GM23248 (cell line): ENCODE data around the gene NISCH. TPM values are rescaled to one million over a fixed set of nuclear protein-coding genes. Genes with fewer than 3 reads are reported as not detected.

Experiments used
- DNase-seq: peaks from one replicate; pipeline ENCODE4 v3.0.0-alpha.2; 2015
- H2AFZ ChIP-seq: fragments of 200-600 bp; sonication (generic); 2 replicates; pipeline ENCODE4 v1.6.1; 2016; ENCODE audit warnings: antibody characterized with exemption
- H3F3A ChIP-seq: fragments of 200-600 bp; sonication (generic); 2 replicates; pipeline ENCODE4 v1.6.1; 2016; ENCODE audit warnings: mild to moderate bottlenecking, antibody characterized with exemption, mixed run types; ENCODE audit not compliant: insufficient read depth
- H3K27ac ChIP-seq: fragments of 200-600 bp; sonication (generic); 2 replicates; pipeline ENCODE4 v1.5.1; 2016; ENCODE audit warnings: mild to moderate bottlenecking
- H3K27me3 ChIP-seq: fragments of 200-600 bp; sonication (generic); replicated peaks from 2 replicates; pipeline ENCODE4 v1.6.1; 2016; ENCODE audit warnings: mild to moderate bottlenecking; ENCODE audit not compliant: insufficient read depth
- H3K36me3 ChIP-seq: fragments of 200-600 bp; sonication (generic); 2 replicates; pipeline ENCODE4 v1.6.1; 2016; ENCODE audit warnings: low read depth, mild to moderate bottlenecking
- H3K4me1 ChIP-seq: fragments of 200-600 bp; sonication (generic); 2 replicates; pipeline ENCODE4 v1.6.1; 2016; ENCODE audit warnings: mild to moderate bottlenecking; ENCODE audit not compliant: insufficient read depth
- H3K4me2 ChIP-seq: fragments of 200-600 bp; sonication (generic); one replicate; pipeline ENCODE4 v1.6.1; 2016; ENCODE audit warnings: mild to moderate bottlenecking; ENCODE audit not compliant: unreplicated experiment
- H3K4me3 ChIP-seq: fragments of 200-600 bp; sonication (generic); 2 replicates; pipeline ENCODE4 v1.5.1; 2016; ENCODE audit warnings: mild to moderate bottlenecking
- H3K79me2 ChIP-seq: fragments of 200-600 bp; sonication (generic); 2 replicates; pipeline ENCODE4 v1.6.1; 2016; ENCODE audit warnings: mild to moderate bottlenecking; ENCODE audit not compliant: insufficient read depth
- H3K9ac ChIP-seq: fragments of 200-600 bp; sonication (generic); 2 replicates; pipeline ENCODE4 v1.6.1; 2016; ENCODE audit warnings: mild to moderate bottlenecking
- H3K9me2 ChIP-seq: fragments of 200-600 bp; sonication (generic); 2 replicates; pipeline ENCODE4 v1.6.1; 2016; ENCODE audit warnings: mixed run types, mild to moderate bottlenecking, moderate library complexity; ENCODE audit not compliant: insufficient read depth
- H3K9me3 ChIP-seq: fragments of 200-600 bp; sonication (generic); one replicate; pipeline ENCODE4 v1.6.1; 2017; ENCODE audit warnings: low read depth
- H4K20me1 ChIP-seq: fragments of 200-600 bp; sonication (generic); 2 replicates; pipeline ENCODE4 v1.6.0; 2016; ENCODE audit not compliant: insufficient read depth
- EZH2 ChIP-seq: fragments of 200-600 bp; sonication (generic); IDR thresholded peaks from 2 replicates; pipeline ENCODE4 v1.6.1; 2018; ENCODE audit warnings: antibody characterized with exemption, mild to moderate bottlenecking; ENCODE audit not compliant: insufficient read depth, poor library complexity, severe bottlenecking
- EZH2phosphoT487 ChIP-seq: fragments of 200-600 bp; sonication (generic); IDR thresholded peaks from 2 replicates; pipeline ENCODE4 v1.6.1; 2018; ENCODE audit warnings: antibody characterized with exemption, moderate library complexity, mild to moderate bottlenecking, low read depth; ENCODE audit not compliant: insufficient read depth
- WGBS, 2 experiments: methylation state at CpG; one replicate each; pipeline ENCODE4 v1.1.6; 2015 to 2017; ENCODE audit warnings: low lambda C conversion rate in 2 of 2, low coverage in 1 of 2; ENCODE audit errors: missing lambda C conversion rate in 2 of 2; 5-methylcytosine and 5-hydroxymethylcytosine counted together
- in situ Hi-C: fragments of 300-500 bp; cut with MboI; formaldehyde crosslinking; loops from 2 replicates; pipeline ENCODE4 v1.15.0; 2020
- polyA plus RNA-seq: library from polyadenylated mRNA; unstranded; fragments of >200 nt; fragmentation: Nextera tagmentation; extraction: Ambion mirVana; gene quantifications from 2 replicates; pipeline ENCODE4 v1.2.1, GENCODE V29; 2016
- total RNA-seq: library from RNA; depleted of rRNA; stranded (reverse); fragments of >200 nt; shearing (Covaris generic); gene quantifications from 2 replicates; pipeline ENCODE4 v1.2.3, GENCODE V29; 2014

Gene NISCH
- total and polyA plus RNA-seq, 2 experiments from 2014 or later, result 32.8 to 53.7 TPM

- no peaks in the 10 kb centered on the region for H3K9me3 ChIP-seq
- H3K4me3 ChIP-seq, result no peak overlapping the region
- no peak overlapping the region for H3K4me2 ChIP-seq
- DNase-seq, result no peak
- no peaks in the 10 kb centered on the region for H3K27me3 ChIP-seq
- no peaks in the 10 kb centered on the region for H3K4me1 ChIP-seq
- no peak overlapping the region for H2AFZ ChIP-seq
- WGBS, 2 experiments, result 78 to 82% methylated on average over 21 to 24 of the region's 24 CpGs
- H3K27ac ChIP-seq, result no peak overlapping the region
- peaks cover 13% of the 10 kb centered on the region for H3K79me2 ChIP-seq
- no peaks in the 10 kb centered on the region for H3K9me2 ChIP-seq
- no peaks in the 10 kb centered on the region for H3K36me3 ChIP-seq
- 0 out of 2 replicates have a peak, but pooled peaks cover 5% of the 10 kb centered on the region for H3F3A ChIP-seq
- in situ Hi-C loops, result no loop called here
- H4K20me1 ChIP-seq, result no peaks in the 10 kb centered on the region
- TF ChIP-seq EZH2phosphoT487 (no peak), EZH2 (no peak)
- no peak overlapping the region for H3K9ac ChIP-seq
Measured at GRCh38 chr3:52451237-52452083, 3.9 kb upstream of the NISCH start.

- Histone ChIP-seq H3K27ac (no peak overlapping the region), H3K9me2 (no peaks in the 10 kb centered on the region), H2AFZ (no peak overlapping the region), H3K27me3 (no peaks in the 10 kb centered on the region), H3F3A (0 out of 2 replicates have a peak, but pooled peaks cover 5% of the 10 kb centered on the region), H3K4me2 (no peak overlapping the region), H4K20me1 (no peaks in the 10 kb centered on the region), H3K9me3 (no peaks in the 10 kb centered on the region), H3K4me3 (no peak overlapping the region), H3K36me3 (no peaks in the 10 kb centered on the region), H3K79me2 (peaks cover 20% of the 10 kb centered on the region), H3K9ac (no peak overlapping the region), H3K4me1 (no peaks in the 10 kb centered on the region)
- no peak for DNase-seq
- in situ Hi-C loops, result no loop called here
- WGBS, 2 experiments, result 92% methylated on average over 6 of the region's 6 CpGs
- TF ChIP-seq EZH2, result no peak
- no peak for TF ChIP-seq EZH2phosphoT487
Measured at GRCh38 chr3:52452126-52452525, 3.3 kb upstream of the NISCH start.

DNA sequence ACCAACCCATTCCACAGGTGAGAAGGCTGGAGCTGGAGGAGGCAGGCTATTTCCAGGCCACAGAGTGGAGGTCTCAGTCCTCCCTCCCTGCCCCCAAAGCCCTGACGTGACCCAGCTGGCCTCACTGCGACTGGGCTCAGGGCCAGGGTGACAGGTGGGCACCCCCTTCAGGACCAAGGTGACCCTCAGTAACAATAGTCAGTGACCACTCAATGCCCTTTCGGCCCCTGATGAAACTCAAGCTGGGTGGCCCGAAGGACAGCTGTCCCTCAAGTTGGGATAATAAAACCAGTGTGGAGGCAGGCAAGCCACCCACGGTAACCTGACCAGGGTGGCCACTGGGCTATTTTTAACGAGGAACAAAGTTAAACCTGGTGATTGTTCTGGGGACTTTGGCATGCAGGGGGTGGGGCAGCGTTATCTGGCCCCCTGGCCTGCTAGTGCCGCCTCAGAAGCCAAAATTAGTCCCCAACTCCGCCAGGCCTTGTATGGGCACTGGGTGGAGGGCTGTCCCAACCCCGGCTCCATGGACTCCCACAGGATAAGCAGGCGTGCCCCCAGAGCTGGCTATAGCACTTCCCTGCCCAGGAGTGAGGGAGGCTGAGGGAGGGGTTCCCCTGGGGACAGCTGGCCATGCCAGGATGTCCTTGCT is 2.7 kb upstream of the NISCH start:
- H3K4me2 ChIP-seq, result no peak overlapping the region
- no peaks in the 10 kb centered on the region for H4K20me1 ChIP-seq
- H3K9me2 ChIP-seq, result no peaks in the 10 kb centered on the region
- TF ChIP-seq EZH2phosphoT487, result no peak
- TF ChIP-seq EZH2, result no peak
- H3K9me3 ChIP-seq, result no peaks in the 10 kb centered on the region
- in situ Hi-C loops, result no loop called here
- H3K27me3 ChIP-seq, result no peaks in the 10 kb centered on the region
- WGBS, 2 experiments, result 80 to 88% methylated on average over 11 of the region's 11 CpGs
- 0 out of 2 replicates have a peak, but pooled peaks cover 5% of the 10 kb centered on the region for H3F3A ChIP-seq
- 0 out of 2 replicates have a peak, but pooled peaks cover under 1% of the 10 kb centered on the region for H3K36me3 ChIP-seq
- no peaks in the 10 kb centered on the region for H3K4me1 ChIP-seq
- no peak overlapping the region for H3K27ac ChIP-seq
- H2AFZ ChIP-seq, result no peak overlapping the region
- H3K9ac ChIP-seq, result no peak overlapping the region
- H3K79me2 ChIP-seq, result peaks cover 26% of the 10 kb centered on the region
- no peak overlapping the region for H3K4me3 ChIP-seq
- DNase-seq, result no peak

GRCh38 chr3:52453496-52454249 is 1.7 kb upstream of the NISCH start, which contains the start of gene TNNC1:
Gene TNNC1 (minus strand): TSS chr3:52454041. CDS start chr3:52454015, 26 bp downstream.
- 0 out of 2 replicates have a peak, but pooled peaks cover 5% of the 10 kb centered on the region for H3F3A ChIP-seq
- no peaks in the 10 kb centered on the region for H3K4me1 ChIP-seq
- 77 to 81% methylated on average over 10 to 16 of the region's 16 CpGs for WGBS, 2 experiments
- no peaks in the 10 kb centered on the region for H4K20me1 ChIP-seq
- TF ChIP-seq EZH2, result no peak
- no peak for TF ChIP-seq EZH2phosphoT487
- peaks cover 10% of the 10 kb centered on the region; the same call in 1 of the 2 replicates for H3K36me3 ChIP-seq
- H3K4me3 ChIP-seq, result peak within 1 kb of the TSS; percentile 96
- no peaks in the 10 kb centered on the region for H3K9me2 ChIP-seq
- DNase-seq, result no peak
- peak within 1 kb of the TSS; percentile 94 for H3K9ac ChIP-seq
- in situ Hi-C loops, result no loop called here
- H3K27ac ChIP-seq, result no peak within 1 kb of the TSS
- H2AFZ ChIP-seq, result peak within 1 kb of the TSS; percentile 94
- no peaks in the 10 kb centered on the region for H3K9me3 ChIP-seq
- no peaks in the 10 kb centered on the region for H3K27me3 ChIP-seq
- H3K79me2 ChIP-seq, result peaks cover 36% of the 10 kb centered on the region
- H3K4me2 ChIP-seq, result peak within 1 kb of the TSS; percentile 83
